GM23338 (cell line): ENCODE data around the gene KIFC3. TPM values are rescaled to one million over a fixed set of nuclear protein-coding genes. Genes with fewer than 3 reads are reported as not detected.

Experiments used
- ATAC-seq: fragments of 200-7000 bp; cut with Tn5 transposase; 3 replicates; pipeline ENCODE4 v1.9.1; 2020
- DNase-seq: peaks from one replicate; pipeline ENCODE4 v3.0.0-alpha.2; 2015; ENCODE audit warnings: low spot score
- H2AFZ ChIP-seq: fragments of 200-600 bp; sonication (generic); 2 replicates; pipeline ENCODE4 v1.8.0; 2016; ENCODE audit warnings: antibody characterized with exemption, mild to moderate bottlenecking, moderate library complexity
- H3F3A ChIP-seq: fragments of 200-600 bp; sonication (generic); replicated peaks from 2 replicates; pipeline ENCODE4 v1.8.0; 2017; ENCODE audit warnings: antibody characterized with exemption, mixed run types, low read depth
- H3K27ac ChIP-seq: fragments of 200-600 bp; sonication (generic); 2 replicates; pipeline ENCODE4 v1.6.1; 2016; ENCODE audit warnings: low read depth
- H3K27me3 ChIP-seq: fragments of 200-600 bp; sonication (generic); 2 replicates; pipeline ENCODE4 v1.8.0; 2016; ENCODE audit warnings: mild to moderate bottlenecking, mixed run types, moderate library complexity; ENCODE audit not compliant: insufficient read depth
- H3K36me3 ChIP-seq: fragments of 200-600 bp; sonication (generic); 2 replicates; pipeline ENCODE4 v1.8.0; 2016; ENCODE audit warnings: mild to moderate bottlenecking; ENCODE audit not compliant: insufficient read depth
- H3K4me1 ChIP-seq: fragments of 200-600 bp; sonication (generic); 2 replicates; pipeline ENCODE4 v1.8.0; 2016; ENCODE audit warnings: mild to moderate bottlenecking, moderate library complexity; ENCODE audit not compliant: insufficient read depth
- H3K4me2 ChIP-seq: fragments of 200-600 bp; sonication (generic); 2 replicates; pipeline ENCODE4 v1.7.1; 2017; ENCODE audit warnings: mixed run types
- H3K4me3 ChIP-seq: fragments of 200-600 bp; sonication (generic); 2 replicates; pipeline ENCODE4 v1.6.1; 2016; ENCODE audit warnings: mixed run types
- H3K79me2 ChIP-seq: fragments of 200-600 bp; sonication (generic); replicated peaks from 2 replicates; pipeline ENCODE4 v1.8.0; 2017; ENCODE audit warnings: mild to moderate bottlenecking; ENCODE audit not compliant: insufficient read depth
- H3K9me2 ChIP-seq: fragments of 200-600 bp; sonication (generic); 2 replicates; pipeline ENCODE4 v1.8.0; 2017; ENCODE audit not compliant: insufficient read depth
- H4K20me1 ChIP-seq: fragments of 200-600 bp; sonication (generic); replicated peaks from 2 replicates; pipeline ENCODE4 v1.8.0; 2017; ENCODE audit warnings: mild to moderate bottlenecking; ENCODE audit not compliant: insufficient read depth
- H3K27ac Mint-ChIP-seq: 2 replicates; pipeline ENCODE4 v1.8.0; 2020; ENCODE audit warnings: inconsistent platforms, mild to moderate bottlenecking, moderate library complexity, mixed read lengths
- H3K27me3 Mint-ChIP-seq: 3 replicates; pipeline ENCODE4 v1.8.0; 2022; ENCODE audit warnings: low read depth, mild to moderate bottlenecking, moderate library complexity, mixed read lengths, inconsistent platforms; ENCODE audit not compliant: insufficient read depth, poor library complexity
- H3K36me3 Mint-ChIP-seq: 3 replicates; pipeline ENCODE4 v1.8.0; 2021; ENCODE audit warnings: low read depth, mild to moderate bottlenecking, inconsistent platforms, moderate library complexity, mixed read lengths
- H3K4me1 Mint-ChIP-seq: 3 replicates; pipeline ENCODE4 v1.8.0; 2020; ENCODE audit warnings: mild to moderate bottlenecking, inconsistent platforms, mixed read lengths
- H3K4me3 Mint-ChIP-seq: 3 replicates; pipeline ENCODE4 v1.8.0; 2021; ENCODE audit warnings: moderate library complexity, mild to moderate bottlenecking, inconsistent platforms, mixed read lengths
- H3K9me3 Mint-ChIP-seq: 3 replicates; pipeline ENCODE4 v1.8.0; 2020; ENCODE audit warnings: moderate library complexity, mild to moderate bottlenecking, inconsistent platforms, mixed read lengths
- CREB1 ChIP-seq: fragments of 250-450 bp; sonication (Bioruptor Pico); IDR thresholded peaks from 2 replicates; pipeline ENCODE4 v1.5.0; 2020; ENCODE audit warnings: low read depth, mild to moderate bottlenecking, moderate library complexity
- EZH2phosphoT487 ChIP-seq: fragments of 200-600 bp; sonication (generic); IDR thresholded peaks from one replicate; pipeline ENCODE4 v1.8.1; 2018; ENCODE audit warnings: antibody characterized with exemption; ENCODE audit not compliant: unreplicated experiment
- JUNB ChIP-seq: IDR thresholded peaks from one replicate; pipeline ENCODE4 v1.6.1; 2016; ENCODE audit warnings: antibody characterized with exemption; ENCODE audit not compliant: unreplicated experiment
- NANOG ChIP-seq: IDR thresholded peaks from 2 replicates; pipeline ENCODE4 v1.6.1; 2016; ENCODE audit warnings: antibody characterized with exemption, borderline replicate concordance
- POLR2AphosphoS5 ChIP-seq: IDR thresholded peaks from 2 replicates; pipeline ENCODE4 v1.6.1; 2016; ENCODE audit warnings: antibody characterized with exemption, low read depth
- STAT1 ChIP-seq: IDR thresholded peaks from one replicate; pipeline ENCODE4 v1.6.1; 2016; ENCODE audit warnings: antibody characterized with exemption; ENCODE audit not compliant: unreplicated experiment
- ZNF331 ChIP-seq: fragments of 250-450 bp; sonication (Bioruptor Pico); IDR thresholded peaks from 2 replicates; pipeline ENCODE4 v1.5.0; 2020; ENCODE audit warnings: low read depth, mild to moderate bottlenecking, moderate library complexity
- polyA plus RNA-seq: library from polyadenylated mRNA; unstranded; fragments of >200 nt; fragmentation: Nextera tagmentation; extraction: Ambion mirVana; gene quantifications from 2 replicates; pipeline ENCODE4 v1.2.1, GENCODE V29; 2016
- total RNA-seq: library from RNA; depleted of rRNA; stranded (reverse); fragments of >200 nt; shearing (Covaris generic); gene quantifications from 2 replicates; pipeline ENCODE4 v1.2.3, GENCODE V29; 2014
- TF ChIP-seq, protein P1 (sequence below): fragments of 250-450 bp; sonication (Bioruptor Pico); IDR thresholded peaks from 2 replicates; pipeline ENCODE4 v1.5.0; 2020; ENCODE audit warnings: mild to moderate bottlenecking, moderate library complexity
- TF ChIP-seq, protein P2 (sequence below): IDR thresholded peaks from one replicate; pipeline ENCODE4 v1.6.1; 2018; ENCODE audit warnings: antibody characterized with exemption; ENCODE audit not compliant: unreplicated experiment
- TF ChIP-seq, protein P3 (sequence below): IDR thresholded peaks from 2 replicates; pipeline ENCODE4 v1.6.1; 2016; ENCODE audit warnings: antibody characterized with exemption

Gene KIFC3
- total and polyA plus RNA-seq, 2 experiments from 2014 or later = 4.4 to 12.5 TPM

DNA sequence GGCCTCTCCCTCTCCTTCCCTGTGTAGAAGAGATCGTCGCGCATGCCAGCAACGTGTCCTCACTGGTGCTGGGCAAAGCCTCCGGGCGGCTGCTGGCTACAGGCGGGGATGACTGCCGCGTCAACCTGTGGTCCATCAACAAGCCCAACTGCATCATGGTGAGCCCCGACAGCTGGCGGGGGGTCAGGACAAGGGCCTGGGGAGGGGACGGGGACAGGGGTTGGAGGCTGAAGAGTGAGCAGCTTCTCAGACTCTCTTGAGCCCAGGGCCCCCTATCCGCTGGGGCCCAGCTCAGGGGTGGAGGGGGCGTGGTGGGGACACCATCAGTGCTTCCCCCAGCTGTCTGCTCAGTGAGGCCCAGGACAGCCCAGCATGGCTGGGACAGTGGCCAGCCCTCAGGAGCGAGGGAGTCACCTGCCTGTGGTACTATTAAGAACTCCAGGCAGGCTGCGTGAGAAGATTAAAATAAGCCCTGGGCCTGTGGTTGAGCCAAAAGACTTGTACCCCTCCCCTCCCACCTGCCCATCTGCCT, 60.6 kb downstream of the KIFC3 start:
- H3K4me3 ChIP-seq = no peak overlapping the region
- no peak overlapping the region for H3K4me2 ChIP-seq
- no peaks in the 10 kb centered on the region for H3K9me3 Mint-ChIP-seq
- DNase-seq = no peak
- H3K27me3 ChIP-seq = no peaks in the 10 kb centered on the region
- TF ChIP-seq NANOG (no peak), ZNF331 (CRISPR knock-in tag) (no peak), STAT1 (no peak), EZH2phosphoT487 (no peak), CREB1 (CRISPR knock-in tag) (no peak), POLR2AphosphoS5 (no peak), JUNB (no peak)
- TF ChIP-seq, protein P1, sequence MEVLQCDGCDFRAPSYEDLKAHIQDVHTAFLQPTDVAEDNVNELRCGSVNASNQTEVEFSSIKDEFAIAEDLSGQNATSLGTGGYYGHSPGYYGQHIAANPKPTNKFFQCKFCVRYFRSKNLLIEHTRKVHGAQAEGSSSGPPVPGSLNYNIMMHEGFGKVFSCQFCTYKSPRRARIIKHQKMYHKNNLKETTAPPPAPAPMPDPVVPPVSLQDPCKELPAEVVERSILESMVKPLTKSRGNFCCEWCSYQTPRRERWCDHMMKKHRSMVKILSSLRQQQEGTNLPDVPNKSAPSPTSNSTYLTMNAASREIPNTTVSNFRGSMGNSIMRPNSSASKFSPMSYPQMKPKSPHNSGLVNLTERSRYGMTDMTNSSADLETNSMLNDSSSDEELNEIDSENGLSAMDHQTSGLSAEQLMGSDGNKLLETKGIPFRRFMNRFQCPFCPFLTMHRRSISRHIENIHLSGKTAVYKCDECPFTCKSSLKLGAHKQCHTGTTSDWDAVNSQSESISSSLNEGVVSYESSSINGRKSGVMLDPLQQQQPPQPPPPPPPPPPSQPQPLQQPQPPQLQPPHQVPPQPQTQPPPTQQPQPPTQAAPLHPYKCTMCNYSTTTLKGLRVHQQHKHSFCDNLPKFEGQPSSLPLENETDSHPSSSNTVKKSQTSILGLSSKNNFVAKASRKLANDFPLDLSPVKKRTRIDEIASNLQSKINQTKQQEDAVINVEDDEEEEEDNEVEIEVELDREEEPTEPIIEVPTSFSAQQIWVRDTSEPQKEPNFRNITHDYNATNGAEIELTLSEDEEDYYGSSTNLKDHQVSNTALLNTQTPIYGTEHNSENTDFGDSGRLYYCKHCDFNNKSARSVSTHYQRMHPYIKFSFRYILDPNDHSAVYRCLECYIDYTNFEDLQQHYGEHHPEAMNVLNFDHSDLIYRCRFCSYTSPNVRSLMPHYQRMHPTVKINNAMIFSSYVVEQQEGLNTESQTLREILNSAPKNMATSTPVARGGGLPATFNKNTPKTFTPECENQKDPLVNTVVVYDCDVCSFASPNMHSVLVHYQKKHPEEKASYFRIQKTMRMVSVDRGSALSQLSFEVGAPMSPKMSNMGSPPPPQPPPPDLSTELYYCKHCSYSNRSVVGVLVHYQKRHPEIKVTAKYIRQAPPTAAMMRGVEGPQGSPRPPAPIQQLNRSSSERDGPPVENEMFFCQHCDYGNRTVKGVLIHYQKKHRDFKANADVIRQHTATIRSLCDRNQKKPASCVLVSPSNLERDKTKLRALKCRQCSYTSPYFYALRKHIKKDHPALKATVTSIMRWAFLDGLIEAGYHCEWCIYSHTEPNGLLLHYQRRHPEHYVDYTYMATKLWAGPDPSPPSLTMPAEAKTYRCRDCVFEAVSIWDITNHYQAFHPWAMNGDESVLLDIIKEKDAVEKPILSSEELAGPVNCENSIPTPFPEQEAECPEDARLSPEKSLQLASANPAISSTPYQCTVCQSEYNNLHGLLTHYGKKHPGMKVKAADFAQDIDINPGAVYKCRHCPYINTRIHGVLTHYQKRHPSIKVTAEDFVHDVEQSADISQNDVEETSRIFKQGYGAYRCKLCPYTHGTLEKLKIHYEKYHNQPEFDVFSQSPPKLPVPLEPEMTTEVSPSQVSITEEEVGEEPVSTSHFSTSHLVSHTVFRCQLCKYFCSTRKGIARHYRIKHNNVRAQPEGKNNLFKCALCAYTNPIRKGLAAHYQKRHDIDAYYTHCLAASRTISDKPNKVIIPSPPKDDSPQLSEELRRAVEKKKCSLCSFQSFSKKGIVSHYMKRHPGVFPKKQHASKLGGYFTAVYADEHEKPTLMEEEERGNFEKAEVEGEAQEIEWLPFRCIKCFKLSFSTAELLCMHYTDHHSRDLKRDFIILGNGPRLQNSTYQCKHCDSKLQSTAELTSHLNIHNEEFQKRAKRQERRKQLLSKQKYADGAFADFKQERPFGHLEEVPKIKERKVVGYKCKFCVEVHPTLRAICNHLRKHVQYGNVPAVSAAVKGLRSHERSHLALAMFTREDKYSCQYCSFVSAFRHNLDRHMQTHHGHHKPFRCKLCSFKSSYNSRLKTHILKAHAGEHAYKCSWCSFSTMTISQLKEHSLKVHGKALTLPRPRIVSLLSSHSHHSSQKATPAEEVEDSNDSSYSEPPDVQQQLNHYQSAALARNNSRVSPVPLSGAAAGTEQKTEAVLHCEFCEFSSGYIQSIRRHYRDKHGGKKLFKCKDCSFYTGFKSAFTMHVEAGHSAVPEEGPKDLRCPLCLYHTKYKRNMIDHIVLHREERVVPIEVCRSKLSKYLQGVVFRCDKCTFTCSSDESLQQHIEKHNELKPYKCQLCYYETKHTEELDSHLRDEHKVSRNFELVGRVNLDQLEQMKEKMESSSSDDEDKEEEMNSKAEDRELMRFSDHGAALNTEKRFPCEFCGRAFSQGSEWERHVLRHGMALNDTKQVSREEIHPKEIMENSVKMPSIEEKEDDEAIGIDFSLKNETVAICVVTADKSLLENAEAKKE (CRISPR knock-in tag) = no peak
- TF ChIP-seq, protein P2, sequence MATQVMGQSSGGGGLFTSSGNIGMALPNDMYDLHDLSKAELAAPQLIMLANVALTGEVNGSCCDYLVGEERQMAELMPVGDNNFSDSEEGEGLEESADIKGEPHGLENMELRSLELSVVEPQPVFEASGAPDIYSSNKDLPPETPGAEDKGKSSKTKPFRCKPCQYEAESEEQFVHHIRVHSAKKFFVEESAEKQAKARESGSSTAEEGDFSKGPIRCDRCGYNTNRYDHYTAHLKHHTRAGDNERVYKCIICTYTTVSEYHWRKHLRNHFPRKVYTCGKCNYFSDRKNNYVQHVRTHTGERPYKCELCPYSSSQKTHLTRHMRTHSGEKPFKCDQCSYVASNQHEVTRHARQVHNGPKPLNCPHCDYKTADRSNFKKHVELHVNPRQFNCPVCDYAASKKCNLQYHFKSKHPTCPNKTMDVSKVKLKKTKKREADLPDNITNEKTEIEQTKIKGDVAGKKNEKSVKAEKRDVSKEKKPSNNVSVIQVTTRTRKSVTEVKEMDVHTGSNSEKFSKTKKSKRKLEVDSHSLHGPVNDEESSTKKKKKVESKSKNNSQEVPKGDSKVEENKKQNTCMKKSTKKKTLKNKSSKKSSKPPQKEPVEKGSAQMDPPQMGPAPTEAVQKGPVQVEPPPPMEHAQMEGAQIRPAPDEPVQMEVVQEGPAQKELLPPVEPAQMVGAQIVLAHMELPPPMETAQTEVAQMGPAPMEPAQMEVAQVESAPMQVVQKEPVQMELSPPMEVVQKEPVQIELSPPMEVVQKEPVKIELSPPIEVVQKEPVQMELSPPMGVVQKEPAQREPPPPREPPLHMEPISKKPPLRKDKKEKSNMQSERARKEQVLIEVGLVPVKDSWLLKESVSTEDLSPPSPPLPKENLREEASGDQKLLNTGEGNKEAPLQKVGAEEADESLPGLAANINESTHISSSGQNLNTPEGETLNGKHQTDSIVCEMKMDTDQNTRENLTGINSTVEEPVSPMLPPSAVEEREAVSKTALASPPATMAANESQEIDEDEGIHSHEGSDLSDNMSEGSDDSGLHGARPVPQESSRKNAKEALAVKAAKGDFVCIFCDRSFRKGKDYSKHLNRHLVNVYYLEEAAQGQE = no peak
- TF ChIP-seq, protein P3, sequence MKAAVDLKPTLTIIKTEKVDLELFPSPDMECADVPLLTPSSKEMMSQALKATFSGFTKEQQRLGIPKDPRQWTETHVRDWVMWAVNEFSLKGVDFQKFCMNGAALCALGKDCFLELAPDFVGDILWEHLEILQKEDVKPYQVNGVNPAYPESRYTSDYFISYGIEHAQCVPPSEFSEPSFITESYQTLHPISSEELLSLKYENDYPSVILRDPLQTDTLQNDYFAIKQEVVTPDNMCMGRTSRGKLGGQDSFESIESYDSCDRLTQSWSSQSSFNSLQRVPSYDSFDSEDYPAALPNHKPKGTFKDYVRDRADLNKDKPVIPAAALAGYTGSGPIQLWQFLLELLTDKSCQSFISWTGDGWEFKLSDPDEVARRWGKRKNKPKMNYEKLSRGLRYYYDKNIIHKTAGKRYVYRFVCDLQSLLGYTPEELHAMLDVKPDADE = no peak
- H3K36me3 ChIP-seq = 0 out of 2 replicates have a peak, but pooled peaks cover 7% of the 10 kb centered on the region
- peaks cover 4% of the 10 kb centered on the region; the same call in 1 of the 2 replicates for H3K4me1 ChIP-seq
- H3K27ac Mint-ChIP-seq = no peak overlapping the region
- no peaks in the 10 kb centered on the region for H3F3A ChIP-seq
- peaks cover 7% of the 10 kb centered on the region for H3K79me2 ChIP-seq
- no peak for ATAC-seq
- no peaks in the 10 kb centered on the region; the same call in 1 of the 2 replicates for H4K20me1 ChIP-seq
- H3K9me2 ChIP-seq = no peaks in the 10 kb centered on the region
- H3K27me3 Mint-ChIP-seq = peaks cover 4% of the 10 kb centered on the region
- H2AFZ ChIP-seq = no peak overlapping the region
- peaks cover 26% of the 10 kb centered on the region for H3K36me3 Mint-ChIP-seq
- no peak overlapping the region for H3K27ac ChIP-seq
- H3K4me3 Mint-ChIP-seq = no peak overlapping the region
- H3K4me1 Mint-ChIP-seq = peaks cover 7% of the 10 kb centered on the region
